Panc1 (cell line): ENCODE measurements around the gene MYLK2. TPM values are rescaled to one million over a fixed set of nuclear protein-coding genes. Genes with fewer than 3 reads are reported as not detected.
A peak's percentile ranks its signal among the peaks of the same experiment; 100 is the strongest.

Source experiments
- ATAC-seq: fragments of 200-7000 bp; cut with Tn5 transposase; 2 replicates; pipeline ENCODE4 v1.9.1; 2020; ENCODE audit warnings: mild to moderate bottlenecking, moderate library complexity
- BruUV-seq: library from RNA; stranded (reverse); fragments of 400-500 nt; replicated peaks from 2 replicates; lab custom pipeline; 2021; lab: Mats Ljungman, UMichigan
- CTCF ChIA-PET: fragments of 300-600 bp; sonication (Branson Sonifier 250); formaldehyde crosslinking; loops from one replicate; lab custom pipeline; 2022; ENCODE audit warnings: antibody characterized with exemption; lab: Charles Lee
- POLR2A ChIA-PET: fragments of 300-600 bp; sonication (Branson Sonifier 250); formaldehyde crosslinking; loops from one replicate; lab custom pipeline; 2022; ENCODE audit warnings: antibody characterized with exemption; lab: Charles Lee
- DNase-seq: peaks from one replicate; pipeline ENCODE4 v3.0.0-alpha.2; 2010; ENCODE audit warnings: low read depth, low spot score
- H3K27ac ChIP-seq: 2 replicates; pipeline ENCODE4 v1.5.1; 2011; ENCODE audit warnings: mild to moderate bottlenecking, low read length, inconsistent platforms
- H3K27me3 ChIP-seq: fragments of 200-500 bp; sonication (Bioruptor generic); 2 replicates; pipeline ENCODE4 v1.6.0; 2014; ENCODE audit warnings: low read length, inconsistent platforms; ENCODE audit not compliant: control insufficient read depth, insufficient read depth
- H3K36me3 ChIP-seq: fragments of 200-500 bp; sonication (Bioruptor generic); 2 replicates; pipeline ENCODE4 v1.5.1; 2014; ENCODE audit warnings: inconsistent platforms, mild to moderate bottlenecking, low read length, moderate library complexity; ENCODE audit not compliant: control insufficient read depth, insufficient read depth
- H3K4me1 ChIP-seq: 2 replicates; pipeline ENCODE4 v1.5.1; 2011; ENCODE audit warnings: inconsistent platforms, mild to moderate bottlenecking, low read length, moderate library complexity; ENCODE audit not compliant: control insufficient read depth, insufficient read depth
- H3K4me3 ChIP-seq, 2 experiments: 2 replicates each; pipeline ENCODE4 v1.5.1; 2011 to 2012; ENCODE audit warnings: low read depth in 2 of 2, low read length in 2 of 2, mild to moderate bottlenecking in 2 of 2, inconsistent platforms in 1 of 2, moderate library complexity in 1 of 2
- H3K9me3 ChIP-seq: fragments of 200-500 bp; sonication (Bioruptor generic); 2 replicates; pipeline ENCODE4 v1.5.1; 2014; ENCODE audit warnings: low read depth, mild to moderate bottlenecking, inconsistent platforms, low read length, moderate library complexity; ENCODE audit not compliant: control insufficient read depth, insufficient read depth
- CTCF ChIP-seq: fragments of 450-650 bp; IDR thresholded peaks from 2 replicates; pipeline ENCODE4 v1.5.1; 2017; ENCODE audit warnings: mild to moderate bottlenecking
- POLR2AphosphoS5 ChIP-seq: IDR thresholded peaks from 2 replicates; pipeline ENCODE4 v1.6.1; 2012; ENCODE audit warnings: mild to moderate bottlenecking, low read depth, low read length, moderate library complexity
- SIN3A ChIP-seq: IDR thresholded peaks from 2 replicates; pipeline ENCODE4 v1.6.1; 2012; ENCODE audit warnings: low read depth, mild to moderate bottlenecking, low read length, moderate library complexity, borderline replicate concordance; ENCODE audit not compliant: insufficient read depth
- TCF7L2 ChIP-seq: IDR thresholded peaks from 2 replicates; pipeline ENCODE4 v1.6.1; 2011; ENCODE audit warnings: mild to moderate bottlenecking, low read depth, low read length, inconsistent platforms
- in situ Hi-C: cut with HindIII; loops from 2 replicates; pipeline ENCODE4 v1.10.0; 2016; ENCODE audit warnings: low sequenced_read_pairs, low pct_unique_long_range_greater_than_20kb
- intact Hi-C: fragments of 100-400 bp; cut with micrococcal nuclease; formaldehyde crosslinking; loops from one replicate; pipeline ENCODE4 v1.10.0; 2022; ENCODE audit not compliant: unreplicated experiment
- total RNA-seq: library from RNA; stranded (reverse); gene quantifications from one replicate; pipeline ENCODE4 v1.2.1, GENCODE V29; 2021; ENCODE audit not compliant: unreplicated experiment
- TF ChIP-seq, protein P1 (sequence below), 2 experiments: IDR thresholded peaks; 2 replicates each; pipeline ENCODE4 v1.6.1; 2011 to 2012; ENCODE audit warnings: low read depth in 2 of 2, control low read depth in 1 of 2, low read length in 1 of 2, mild to moderate bottlenecking in 1 of 2, moderate library complexity in 1 of 2; ENCODE audit not compliant: insufficient read depth in 1 of 2

The MYLK2 gene
- total RNA-seq, 1 experiment from 2014 or later = 0.87 TPM

GRCh38 chr20:31843288-31843687, 24.1 kb downstream of the MYLK2 start:
- intact Hi-C loops = no loop called here
- BruUV-seq = no TSS peak
- TF ChIP-seq TCF7L2 (no peak), CTCF (no peak), POLR2AphosphoS5 (no peak), SIN3A (no peak)

GRCh38 chr20:31843881-31844280, 24.7 kb downstream of the MYLK2 start:
- ChIA-PET POLR2A (no interaction called here), CTCF (interaction anchor here (0.6 kb wide), 1 partner anchor 402 kb away, joined by 4 read pairs; no protein-coding TSS in a partner anchor)
- ATAC-seq = no peak
- in situ Hi-C loops = no loop called here
- no TSS peak for BruUV-seq
- H3K27me3 ChIP-seq = no peaks in the 10 kb centered on the region
- no peaks in the 10 kb centered on the region for H3K9me3 ChIP-seq
- H3K4me1 ChIP-seq = peaks cover 60% of the 10 kb centered on the region
- H3K36me3 ChIP-seq = no peaks in the 10 kb centered on the region
- H3K4me3 ChIP-seq = peak overlapping the region in 1 of 2 experiments; percentile 0; a peak in 2 of 4 replicates
- H3K27ac ChIP-seq = peak overlapping the region; percentile 84
- no peak for DNase-seq
- intact Hi-C loops = no loop called here
- TF ChIP-seq, protein P1, sequence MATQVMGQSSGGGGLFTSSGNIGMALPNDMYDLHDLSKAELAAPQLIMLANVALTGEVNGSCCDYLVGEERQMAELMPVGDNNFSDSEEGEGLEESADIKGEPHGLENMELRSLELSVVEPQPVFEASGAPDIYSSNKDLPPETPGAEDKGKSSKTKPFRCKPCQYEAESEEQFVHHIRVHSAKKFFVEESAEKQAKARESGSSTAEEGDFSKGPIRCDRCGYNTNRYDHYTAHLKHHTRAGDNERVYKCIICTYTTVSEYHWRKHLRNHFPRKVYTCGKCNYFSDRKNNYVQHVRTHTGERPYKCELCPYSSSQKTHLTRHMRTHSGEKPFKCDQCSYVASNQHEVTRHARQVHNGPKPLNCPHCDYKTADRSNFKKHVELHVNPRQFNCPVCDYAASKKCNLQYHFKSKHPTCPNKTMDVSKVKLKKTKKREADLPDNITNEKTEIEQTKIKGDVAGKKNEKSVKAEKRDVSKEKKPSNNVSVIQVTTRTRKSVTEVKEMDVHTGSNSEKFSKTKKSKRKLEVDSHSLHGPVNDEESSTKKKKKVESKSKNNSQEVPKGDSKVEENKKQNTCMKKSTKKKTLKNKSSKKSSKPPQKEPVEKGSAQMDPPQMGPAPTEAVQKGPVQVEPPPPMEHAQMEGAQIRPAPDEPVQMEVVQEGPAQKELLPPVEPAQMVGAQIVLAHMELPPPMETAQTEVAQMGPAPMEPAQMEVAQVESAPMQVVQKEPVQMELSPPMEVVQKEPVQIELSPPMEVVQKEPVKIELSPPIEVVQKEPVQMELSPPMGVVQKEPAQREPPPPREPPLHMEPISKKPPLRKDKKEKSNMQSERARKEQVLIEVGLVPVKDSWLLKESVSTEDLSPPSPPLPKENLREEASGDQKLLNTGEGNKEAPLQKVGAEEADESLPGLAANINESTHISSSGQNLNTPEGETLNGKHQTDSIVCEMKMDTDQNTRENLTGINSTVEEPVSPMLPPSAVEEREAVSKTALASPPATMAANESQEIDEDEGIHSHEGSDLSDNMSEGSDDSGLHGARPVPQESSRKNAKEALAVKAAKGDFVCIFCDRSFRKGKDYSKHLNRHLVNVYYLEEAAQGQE (IDR thresholded peaks at IDR 0.05; ENCODE audit: insufficient read depth in 1 of 2, low read depth in 2 of 2, low read length in 1 of 2) = no peak
- TF ChIP-seq CTCF (no peak), SIN3A (no peak), TCF7L2 (no peak), POLR2AphosphoS5 (no peak)

More at GRCh38 chr20:31843288-31843687, 24.1 kb downstream of the MYLK2 start:
- ChIA-PET CTCF (no interaction called here), POLR2A (interaction anchor here (0.5 kb wide), 1 partner anchor 342 kb away, joined by 5 read pairs; no protein-coding TSS in a partner anchor)
- in situ Hi-C loops = no loop called here
- no peak overlapping the region for H3K4me3 ChIP-seq
- H3K27ac ChIP-seq = peak overlapping the region; percentile 84
- H3K36me3 ChIP-seq = no peaks in the 10 kb centered on the region
- peaks cover 66% of the 10 kb centered on the region for H3K4me1 ChIP-seq
- H3K27me3 ChIP-seq = no peaks in the 10 kb centered on the region
- ATAC-seq (no peak), DNase-seq (no peak)
- H3K9me3 ChIP-seq = no peaks in the 10 kb centered on the region
